ENCODE measurements around the gene APBA2.
"Not testable (repeated sequence)": the region's sequence is repeated elsewhere in the genome, so short reads cannot be mapped to it uniquely, and the experiment has no call there.

The APBA2 gene

DNA sequence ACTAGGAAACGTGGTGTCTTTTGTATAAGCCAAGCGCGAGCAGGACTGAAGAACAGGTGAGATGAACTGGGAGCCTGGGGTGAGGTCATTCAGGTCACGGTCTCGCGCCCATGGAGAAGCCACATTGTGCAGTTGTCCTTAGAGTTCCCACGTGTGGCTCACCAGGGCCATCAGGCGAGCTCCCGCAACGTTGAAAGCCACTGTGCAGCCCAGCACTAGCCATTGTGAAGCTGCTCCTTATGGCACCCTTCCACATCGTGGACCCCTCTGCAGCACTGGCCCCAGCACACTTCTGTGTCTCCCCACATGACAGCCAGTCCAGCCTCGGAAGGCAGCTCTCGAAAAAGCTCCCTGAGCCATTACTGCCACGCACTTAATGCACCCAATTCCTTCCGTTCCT is 7.6 kb upstream of the APBA2 start:
- no peak for DNase-seq (ENCODE audit: low read depth in 2 of 2)

DNA sequence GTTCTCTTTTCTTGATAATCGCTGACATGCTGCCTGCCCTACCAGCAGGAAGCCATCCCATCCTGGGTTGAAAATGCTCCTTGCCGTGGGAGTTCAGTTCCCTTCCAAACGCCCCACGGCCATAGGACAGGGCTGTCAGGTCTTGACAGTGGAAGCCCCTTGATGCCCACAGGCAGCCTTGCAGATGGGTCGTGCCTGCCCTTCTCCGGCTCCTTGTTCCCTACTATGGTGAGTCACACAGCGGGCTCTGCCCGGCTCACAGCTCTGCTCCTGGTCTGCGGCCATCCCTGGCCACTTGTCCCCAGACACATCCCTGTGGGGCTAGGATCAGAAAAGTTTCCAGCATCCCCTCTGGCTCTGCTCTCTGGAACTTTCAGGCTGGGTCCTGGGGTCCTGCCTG is 6.2 kb upstream of the APBA2 start:
- DNase-seq (ENCODE audit: low read depth in 2 of 2) = no peak

DNA sequence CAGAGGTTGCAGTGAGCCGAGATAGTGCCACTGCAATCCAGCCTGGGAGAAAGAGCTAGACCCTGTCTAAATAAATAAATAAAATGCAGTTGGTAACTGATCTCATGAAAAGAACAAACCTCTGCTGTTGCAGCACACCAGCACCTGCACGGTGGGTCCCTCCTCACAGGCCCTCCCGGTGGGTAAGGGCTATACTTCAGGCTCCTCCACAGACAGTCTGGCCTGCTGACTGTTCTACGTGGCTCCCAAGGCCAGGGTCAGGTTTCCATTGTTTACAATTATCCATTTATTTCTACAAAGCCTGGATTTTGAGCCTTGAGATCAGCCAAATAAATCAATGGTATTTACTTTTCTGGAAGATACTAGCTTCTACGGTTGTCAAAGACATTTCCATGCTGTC is 5.1 kb upstream of the APBA2 start:
- no peak for DNase-seq (ENCODE audit: low read depth in 2 of 2)

DNA sequence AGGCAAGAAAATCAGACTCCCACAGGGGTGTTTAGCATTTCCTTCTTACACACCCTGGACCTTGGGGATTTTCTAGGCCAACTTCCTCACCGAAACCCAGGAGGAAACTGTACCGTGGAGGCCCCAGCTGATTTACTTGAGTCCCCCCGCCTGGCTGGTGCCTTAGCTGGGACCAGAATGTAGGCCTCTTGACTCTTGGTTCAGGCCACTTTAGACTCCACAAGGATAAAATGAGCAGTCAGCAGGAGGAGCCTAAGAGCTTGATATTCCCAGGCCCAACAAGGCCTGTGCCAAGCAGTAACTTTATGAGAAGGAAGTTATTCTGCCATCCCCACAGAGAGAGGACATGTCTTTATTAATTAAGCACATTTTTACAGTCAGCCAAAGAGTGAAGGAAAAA is 4.6 kb upstream of the APBA2 start:
- no peak for DNase-seq (ENCODE audit: low read depth in 2 of 2)

DNA sequence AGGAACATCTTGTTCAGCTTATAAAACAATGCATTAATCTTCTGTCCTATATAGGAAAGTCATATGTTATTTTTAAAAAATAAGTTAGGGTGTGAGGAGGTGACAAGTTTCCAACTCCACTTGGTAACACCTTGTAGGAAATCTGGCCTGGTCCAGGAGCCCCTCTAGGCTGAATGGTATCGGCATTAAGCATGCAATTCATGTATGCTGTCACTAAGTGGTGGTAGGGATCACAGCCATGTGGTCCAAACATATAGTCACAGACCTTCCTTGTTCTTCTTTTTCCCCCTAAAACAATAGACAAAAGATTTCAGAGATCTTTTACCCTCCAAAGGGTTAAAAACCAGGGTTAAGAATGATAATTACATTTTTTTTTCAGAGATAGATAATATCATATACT is 4.2 kb upstream of the APBA2 start:
- no peak for DNase-seq (ENCODE audit: low read depth in 2 of 2)

DNA sequence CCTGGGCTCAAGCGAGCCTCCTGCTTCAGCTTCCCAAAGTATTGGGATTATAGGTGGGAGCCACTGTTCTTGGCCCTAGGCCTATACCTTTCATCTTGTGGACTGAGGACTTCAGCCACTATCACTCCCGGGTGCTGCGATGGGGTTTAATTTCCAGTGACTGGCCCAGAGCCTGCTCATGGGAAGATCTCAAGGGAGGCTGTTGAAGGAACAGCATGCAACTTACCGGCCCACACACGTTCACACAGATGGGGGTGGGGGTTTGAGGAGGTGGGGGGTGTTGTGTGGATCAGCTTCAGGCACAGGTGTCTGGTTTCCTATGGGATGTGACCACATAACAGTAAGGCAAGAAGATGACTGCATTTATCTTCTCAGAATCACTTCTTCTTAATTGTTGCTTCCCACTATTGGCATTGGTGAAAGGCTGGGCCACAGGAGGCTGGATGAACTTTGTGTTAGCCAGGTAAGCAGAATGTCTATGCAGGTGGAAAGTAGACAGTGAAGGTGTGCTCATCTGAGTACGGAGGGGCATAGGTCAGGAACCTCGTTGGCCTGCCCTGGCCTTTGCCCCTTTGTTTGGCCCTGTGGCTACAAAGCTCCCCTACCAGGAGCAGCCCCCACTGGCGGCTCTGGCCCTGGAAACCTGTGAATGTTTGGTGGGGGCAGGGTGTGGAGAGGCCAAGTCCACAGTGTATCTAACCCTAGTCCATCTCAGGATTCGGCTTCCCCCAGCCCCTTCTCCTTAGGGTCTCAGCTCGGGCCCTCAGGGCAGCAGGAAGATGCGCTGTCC is 1.4 kb upstream of the APBA2 start:
- no peak for DNase-seq (ENCODE audit: low read depth in 2 of 2)

DNA sequence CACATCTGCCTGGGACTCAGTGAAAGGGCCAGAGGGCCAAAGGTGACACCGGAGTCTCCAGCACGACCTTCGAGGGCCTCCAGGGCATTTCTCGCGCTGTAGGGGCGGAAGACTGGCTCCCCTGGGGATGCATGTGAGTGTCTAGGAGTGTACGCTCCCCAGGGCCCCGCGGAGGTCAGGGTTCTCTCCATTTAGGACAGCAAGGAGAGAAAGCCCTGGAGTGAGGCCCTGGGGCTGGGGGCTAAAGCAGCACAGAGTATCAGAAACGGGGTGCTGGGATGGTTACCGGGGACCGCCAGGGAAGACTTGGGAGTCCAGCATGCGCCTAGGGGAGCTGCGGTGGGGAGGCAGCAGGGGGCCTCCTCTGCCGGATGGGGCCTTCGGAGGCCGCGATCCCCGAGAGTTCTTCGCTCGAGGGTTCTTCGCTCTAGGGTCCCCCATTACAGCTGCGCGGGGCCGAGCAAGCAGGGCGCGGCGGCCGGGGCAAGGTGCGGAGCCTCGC is 595 bp upstream of the APBA2 start:
- no peak for DNase-seq (ENCODE audit: low read depth in 2 of 2)

DNA sequence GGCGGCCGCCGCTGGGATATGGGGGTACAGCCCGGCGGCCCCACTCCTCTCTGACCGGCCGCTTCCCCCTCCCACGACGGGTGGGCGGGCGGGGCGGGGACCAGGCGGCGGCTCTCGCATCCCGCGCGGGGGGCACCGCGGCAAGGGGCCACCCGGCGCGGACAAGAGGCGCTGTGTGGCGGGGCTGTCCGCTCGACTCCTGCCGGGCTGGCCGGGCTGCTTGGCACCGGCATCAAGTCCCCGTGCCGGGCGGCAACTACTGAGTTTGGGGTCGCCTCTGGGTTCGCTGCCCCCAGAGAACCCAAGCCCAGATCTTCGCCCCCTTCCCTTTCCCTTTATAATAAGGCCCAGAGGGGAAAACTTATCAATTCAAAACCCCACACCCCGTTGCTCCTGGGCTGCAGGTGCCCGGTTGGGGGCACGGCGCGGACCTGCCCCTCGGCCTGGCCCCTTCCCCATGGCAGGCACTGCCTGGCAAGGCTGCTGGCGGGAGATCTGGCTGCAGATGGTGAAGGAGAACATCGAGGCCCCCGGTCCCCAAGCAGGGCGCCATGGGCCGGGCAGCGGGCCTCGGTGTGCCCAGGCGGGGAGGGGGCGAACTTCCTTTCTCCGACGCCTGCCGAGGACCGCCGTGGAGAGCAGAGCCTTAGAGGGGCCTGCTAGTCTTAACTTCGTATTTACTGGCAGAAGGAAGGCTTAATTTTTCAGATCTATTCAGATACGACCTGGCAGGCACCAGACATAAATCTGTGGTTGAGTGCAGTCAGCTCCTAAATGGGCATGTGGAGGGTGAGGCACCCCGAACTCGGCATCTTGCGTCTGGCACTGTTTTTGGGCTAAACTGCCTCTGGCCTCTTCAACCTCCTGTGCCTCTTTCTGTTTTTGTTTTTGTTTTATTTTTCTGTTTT is 911 bp downstream of the APBA2 start:
- no peak for DNase-seq (ENCODE audit: low read depth in 2 of 2)

DNA sequence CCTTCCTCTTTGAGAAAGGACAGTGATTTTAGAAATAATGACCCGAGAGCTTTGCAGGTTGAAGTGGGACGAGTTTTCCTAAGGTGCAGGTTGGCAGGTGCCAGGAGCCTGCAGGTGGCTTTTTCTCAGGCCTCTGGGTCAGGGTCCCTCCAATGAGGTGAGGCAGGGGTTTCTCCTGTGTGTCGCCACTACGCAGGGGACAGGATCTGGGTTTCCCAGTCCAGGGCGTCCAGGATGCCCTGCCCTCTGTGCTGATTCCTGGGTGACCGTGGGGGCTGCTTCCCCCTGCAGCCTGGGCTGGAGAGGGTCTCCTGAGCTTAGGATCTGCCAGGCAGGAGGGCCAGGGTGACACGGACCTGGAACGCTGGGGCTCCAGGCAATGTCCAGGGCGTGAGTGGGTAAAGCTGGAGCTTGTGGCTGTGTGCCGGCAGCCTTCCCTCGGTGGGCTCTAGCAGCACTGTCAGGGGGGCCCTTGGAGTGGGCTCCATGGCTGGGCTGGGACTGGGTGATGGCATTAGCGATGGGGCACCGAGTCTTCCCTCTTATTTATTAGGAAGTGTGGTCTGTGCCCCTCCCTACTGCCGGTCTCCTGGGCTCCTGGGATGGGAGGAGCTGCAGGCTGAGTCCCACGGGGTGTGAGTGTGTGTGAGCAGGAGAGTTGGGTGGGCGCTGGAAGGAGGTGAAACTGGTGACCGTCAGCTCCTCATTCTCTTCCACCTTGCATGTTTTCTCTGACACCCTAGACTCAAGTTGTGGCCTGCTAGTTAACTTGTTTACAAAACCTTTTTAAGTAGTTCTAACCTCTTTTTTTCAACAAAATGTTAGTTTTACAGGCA is 1.8 kb downstream of the APBA2 start:
- no peak for DNase-seq (ENCODE audit: low read depth in 2 of 2)

DNA sequence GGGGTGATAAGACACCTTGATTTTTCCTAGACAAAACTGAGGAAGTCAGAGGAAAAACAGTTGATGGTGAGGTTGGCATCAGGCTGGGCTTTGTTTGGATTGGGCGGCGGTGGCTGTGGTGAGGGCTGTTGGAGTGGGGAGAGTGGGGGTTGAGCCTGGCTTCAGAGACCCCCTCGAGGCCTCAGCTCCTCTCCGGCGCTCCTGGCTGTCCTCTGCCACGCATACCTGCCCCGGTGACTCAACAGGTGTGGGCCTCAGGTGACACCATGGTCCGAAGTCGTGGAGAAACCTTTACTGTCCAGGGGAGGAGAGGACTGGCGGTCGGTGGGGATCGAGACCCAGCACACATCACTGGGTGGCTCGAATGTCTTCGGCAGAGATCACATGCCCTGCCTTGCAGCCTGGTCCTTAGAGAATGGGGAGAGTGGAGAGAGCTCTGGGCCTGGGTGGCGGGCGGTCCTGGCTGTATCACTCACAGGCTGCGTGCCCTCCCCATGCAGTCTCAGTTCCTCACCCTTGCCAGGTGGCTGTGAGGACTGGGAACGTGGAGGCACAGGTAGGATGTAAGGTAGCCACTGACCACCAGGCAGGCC is 2.6 kb downstream of the APBA2 start:
- no peak for DNase-seq (ENCODE audit: low read depth in 2 of 2)

DNA sequence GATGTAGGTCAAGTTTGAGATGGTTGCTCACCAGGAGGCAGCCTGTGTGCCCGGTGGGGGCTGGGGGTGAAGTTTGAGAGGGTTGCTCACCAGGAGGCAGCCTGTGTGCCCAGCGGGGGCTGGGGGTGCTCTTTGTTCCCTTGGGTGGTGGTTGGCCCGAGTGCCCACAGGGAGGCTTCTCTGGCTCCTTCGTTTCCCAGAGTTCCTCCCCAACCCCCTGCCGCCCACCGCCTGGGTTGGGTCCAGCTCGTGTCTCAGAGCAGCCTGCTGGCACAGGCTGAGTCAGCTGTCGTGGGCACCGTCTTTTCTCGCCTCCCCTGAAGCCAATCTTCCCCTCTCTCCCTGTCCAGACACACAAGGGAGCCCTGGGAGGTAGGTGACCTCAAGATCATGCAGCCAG is 3.1 kb downstream of the APBA2 start:
- no peak for DNase-seq (ENCODE audit: low read depth in 2 of 2)

DNA sequence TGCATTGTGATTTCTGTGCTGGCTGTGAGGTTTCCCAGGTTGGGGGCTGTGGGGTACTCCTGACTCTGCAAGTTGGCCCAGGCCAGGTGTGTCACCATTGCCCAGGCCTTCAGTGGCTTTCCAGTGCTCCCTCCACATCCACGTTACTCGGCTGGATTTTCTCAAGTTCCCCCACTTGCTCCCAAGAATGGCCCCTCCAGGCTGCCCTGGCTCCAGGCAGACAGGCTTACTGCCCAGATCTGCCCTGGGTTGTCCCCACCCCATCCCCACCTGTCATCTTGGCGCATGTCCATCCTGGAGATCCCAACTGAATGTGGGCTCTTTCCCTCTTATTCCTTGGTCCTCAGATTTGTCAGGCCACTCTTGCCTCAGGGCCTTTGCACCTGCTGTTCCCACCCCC is 3.6 kb downstream of the APBA2 start:
- no peak for DNase-seq (ENCODE audit: low read depth in 2 of 2)

DNA sequence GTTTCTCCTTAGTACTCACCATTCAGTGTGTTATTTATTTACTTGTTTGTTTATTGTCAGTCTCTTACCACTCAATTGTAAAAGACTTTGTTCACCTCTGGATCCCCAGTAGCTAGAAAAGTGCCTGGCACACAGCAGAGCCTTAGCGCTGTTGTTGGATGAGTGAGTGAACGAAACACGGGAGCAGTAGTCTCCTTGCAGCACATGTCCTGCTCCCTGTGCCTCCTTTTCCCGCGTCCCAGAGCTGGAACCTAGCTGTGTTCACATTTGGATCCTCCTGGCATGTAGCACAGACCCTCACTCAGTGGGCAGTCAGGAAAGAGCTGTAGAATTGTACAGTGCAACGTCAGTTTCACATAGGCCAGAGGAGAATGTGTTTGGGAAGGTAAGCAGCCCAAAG is 4.1 kb downstream of the APBA2 start:
- DNase-seq (ENCODE audit: low read depth in 2 of 2) = not testable (repeated sequence)

DNA sequence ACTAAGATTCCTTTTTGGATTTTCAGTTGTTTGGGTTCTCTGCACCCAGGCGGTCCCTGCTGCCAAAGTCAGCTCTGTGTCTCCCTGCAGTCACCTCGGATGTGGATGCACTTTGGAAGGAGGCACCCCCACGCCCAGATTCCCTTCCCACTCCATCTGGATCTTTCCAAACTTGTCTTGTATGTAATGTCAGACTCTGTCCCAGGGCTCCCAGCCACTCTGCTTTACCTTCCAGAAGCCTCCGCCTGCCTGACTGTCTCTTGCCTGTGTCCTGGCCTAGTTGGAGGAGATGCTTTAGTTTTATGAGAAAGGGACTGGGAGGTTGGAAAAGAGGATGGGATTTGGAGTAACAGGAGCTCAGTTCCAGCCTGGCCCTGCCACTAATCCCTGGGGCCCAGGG is 4.5 kb downstream of the APBA2 start:
- DNase-seq (ENCODE audit: low read depth in 2 of 2) = not testable (repeated sequence)

DNA sequence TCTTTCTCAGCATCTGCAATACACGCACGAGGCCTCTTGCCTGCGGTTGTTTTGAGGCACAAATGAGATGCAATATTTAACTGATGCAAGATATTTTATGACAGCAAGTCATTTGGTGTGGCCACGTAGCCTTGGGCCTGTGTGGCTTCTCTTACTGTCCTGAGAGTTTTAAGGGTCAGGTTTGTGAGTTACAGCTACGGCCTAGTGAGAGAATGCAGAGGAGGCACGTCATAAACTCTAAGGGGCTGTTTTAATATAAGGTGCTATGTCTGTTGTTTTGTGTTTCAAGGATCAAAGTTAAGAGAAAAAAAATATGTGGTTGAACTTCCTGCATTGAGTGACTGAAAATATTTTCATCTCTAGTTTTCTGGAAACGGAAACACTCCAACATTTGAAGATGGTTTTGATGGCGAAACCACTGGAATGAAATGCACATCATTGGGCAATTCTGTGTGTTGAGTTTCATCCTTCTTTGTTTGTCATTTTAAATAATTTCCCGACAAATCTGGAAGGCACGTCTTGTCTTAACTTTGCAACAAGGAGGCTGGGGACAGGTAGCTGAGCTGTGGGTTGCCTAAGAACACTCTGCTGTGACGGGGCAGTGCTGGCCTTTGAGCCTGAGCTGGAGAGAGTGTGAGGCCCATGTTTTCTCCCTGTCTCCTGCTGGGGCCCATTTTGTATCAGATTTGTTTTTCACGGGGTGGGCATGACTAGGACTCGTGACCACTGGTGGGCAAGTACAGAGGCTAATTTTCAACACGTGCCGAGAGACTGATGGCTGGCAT is 5.1 kb downstream of the APBA2 start:
- no peak for DNase-seq (ENCODE audit: low read depth in 2 of 2)

DNA sequence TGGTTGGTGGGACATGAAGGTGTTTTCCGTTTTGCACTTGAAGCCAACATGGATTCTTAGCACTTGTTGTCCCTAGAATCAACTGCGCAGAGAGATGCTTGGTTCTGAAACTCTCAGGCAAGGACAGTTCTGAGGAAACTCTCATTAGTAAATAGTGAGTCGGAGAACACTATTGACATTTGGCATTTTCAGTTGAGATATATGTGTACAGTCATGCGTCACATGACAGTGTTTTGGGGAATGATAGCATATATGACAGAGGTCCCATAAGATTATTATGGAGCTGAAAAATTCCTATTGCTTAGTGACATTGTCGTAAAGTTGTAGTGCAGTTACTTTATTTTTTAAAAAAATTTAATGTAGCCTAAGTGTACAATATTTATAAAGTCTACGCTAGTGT is 5.8 kb downstream of the APBA2 start:
- DNase-seq (ENCODE audit: low read depth in 2 of 2) = no peak

DNA sequence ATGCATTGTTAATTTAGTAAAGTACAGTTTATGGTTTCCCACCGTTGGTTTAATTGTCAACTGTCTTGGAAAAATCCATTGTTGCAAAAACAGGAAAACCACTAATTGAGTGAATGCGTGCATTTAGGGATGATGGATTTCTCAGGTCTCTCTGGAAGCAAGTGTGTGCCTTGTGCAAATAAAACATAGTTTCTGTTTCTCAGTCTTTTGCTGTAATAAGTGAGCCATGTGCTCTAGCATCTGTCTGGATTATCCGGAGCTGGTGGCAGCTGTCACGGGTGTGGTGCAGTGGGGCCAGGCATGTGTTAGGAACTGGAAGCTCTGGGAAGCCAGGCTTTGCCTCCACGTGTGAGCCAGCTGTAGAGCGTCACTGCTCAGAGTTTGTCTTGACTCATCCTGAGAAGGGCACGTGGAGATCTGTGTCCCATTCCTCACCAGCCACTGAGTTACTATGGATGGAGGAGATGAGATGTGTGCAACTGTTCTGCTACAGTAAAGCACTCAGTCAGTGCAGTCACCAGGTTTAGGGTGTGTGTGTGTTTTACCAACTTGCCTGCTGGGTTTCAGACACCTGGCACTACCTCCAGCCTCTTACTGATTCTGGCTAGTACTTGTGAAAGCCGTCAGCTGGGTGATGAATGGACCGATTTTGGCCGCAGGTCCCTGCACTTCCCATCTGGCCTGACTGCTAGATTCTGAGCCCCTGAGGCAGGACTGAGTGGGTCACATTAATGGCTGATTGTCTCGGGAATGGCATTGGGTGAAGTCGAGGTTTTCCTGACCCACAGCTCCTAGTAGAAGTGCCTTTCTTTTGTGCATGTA is 7.2 kb downstream of the APBA2 start:
- DNase-seq (ENCODE audit: low read depth in 2 of 2) = no peak

DNA sequence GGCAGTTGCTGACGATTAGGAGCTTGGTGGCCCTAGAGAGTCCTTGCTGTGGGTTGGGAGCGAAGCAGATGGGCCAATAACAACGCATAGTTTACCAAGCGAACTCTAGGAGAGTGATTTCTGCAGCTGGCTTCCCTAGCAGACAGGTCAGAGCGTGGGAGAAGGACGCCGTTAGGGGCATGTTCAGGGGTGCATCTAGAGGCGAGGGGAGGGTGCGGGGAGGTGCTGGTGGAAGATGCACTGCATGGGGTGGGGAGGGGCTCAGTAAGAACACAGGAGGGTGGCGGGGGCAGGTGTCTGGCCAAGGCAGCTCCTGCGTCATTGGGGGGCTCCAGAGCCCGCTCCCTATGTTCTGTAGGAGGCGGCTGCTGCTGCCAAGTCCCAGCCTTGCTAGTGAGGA is 8.9 kb downstream of the APBA2 start:
- DNase-seq (ENCODE audit: low read depth in 2 of 2) = no peak

DNA sequence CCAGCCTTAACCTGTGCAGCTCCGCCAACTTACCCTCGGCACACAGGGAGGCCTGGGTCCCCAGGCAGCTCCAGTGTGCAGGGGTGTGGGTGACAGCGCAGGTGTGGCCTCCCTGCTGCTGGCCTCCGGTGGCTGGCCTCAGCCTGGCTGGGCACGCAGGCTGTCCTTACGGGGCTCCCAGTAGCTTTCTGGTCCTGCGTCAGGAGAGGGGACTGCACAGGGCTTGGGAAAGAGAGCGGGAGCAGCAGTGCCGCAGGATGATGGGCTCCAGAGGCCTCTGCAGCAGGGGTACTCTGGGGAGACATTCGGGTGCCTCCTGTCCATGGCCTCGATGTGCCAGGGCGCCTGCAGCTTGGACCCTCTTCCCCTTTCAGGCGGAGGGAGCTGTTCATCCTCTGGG is 9.4 kb downstream of the APBA2 start:
- DNase-seq (ENCODE audit: low read depth in 2 of 2) = no peak

DNA sequence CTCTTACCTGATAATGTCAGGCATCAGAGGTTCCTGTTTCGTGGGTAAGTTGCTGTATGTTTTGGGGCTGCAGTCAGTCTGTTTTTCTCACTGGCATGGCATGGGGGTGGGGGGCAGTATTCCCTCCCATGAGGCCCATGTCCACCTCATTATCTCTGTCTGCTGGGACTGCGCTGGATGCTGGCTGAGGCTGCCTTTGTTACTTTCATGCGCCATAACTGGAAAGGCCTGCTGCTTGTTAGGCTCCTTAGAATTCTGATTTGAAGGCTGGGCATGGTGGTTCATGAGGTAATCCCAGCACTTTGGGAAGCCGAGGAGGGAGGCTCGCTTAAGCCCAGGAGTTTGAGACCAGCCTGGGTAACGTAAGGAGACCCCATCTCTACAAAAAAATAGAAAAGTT is 9.8 kb downstream of the APBA2 start:
- DNase-seq (ENCODE audit: low read depth in 2 of 2) = no peak

Data from stimulated activated CD4-positive, alpha-beta T cell treated with anti-CD3 and anti-CD28 coated beads, Interleukin-15, amount 100 ng/mL, for 48 hours (primary cell).